GM21360 (cell line): Measurements from ENCODE around the gene HNRNPA2B1.
"Not testable (repeated sequence)": the region's sequence is repeated elsewhere in the genome, so short reads cannot be mapped to it uniquely, and the experiment has no call there.

Experiments
- ATAC-seq: cut with Tn5 transposase; IDR thresholded peaks from one replicate; pipeline ENCODE4 v1.9.1; 2021; ENCODE audit warnings: mild to moderate bottlenecking, moderate library complexity; ENCODE audit not compliant: unreplicated experiment

Gene HNRNPA2B1

GRCh38 chr7:26198133-26198780, 2.3 kb downstream of the HNRNPA2B1 start:
- ATAC-seq = no peak

- ATAC-seq = no peak
Observed at GRCh38 chr7:26197153-26198115, 3.1 kb downstream of the HNRNPA2B1 start.

GRCh38 chr7:26195867-26196657, 4.5 kb downstream of the HNRNPA2B1 start:
- no peak for ATAC-seq

- no peak for ATAC-seq
Observed at GRCh38 chr7:26195182-26195581, 5.4 kb downstream of the HNRNPA2B1 start.

GRCh38 chr7:26194764-26195163, 5.8 kb downstream of the HNRNPA2B1 start:
- not testable (repeated sequence) for ATAC-seq

- no peak for ATAC-seq
Observed at GRCh38 chr7:26193432-26194207, 6.9 kb downstream of the HNRNPA2B1 start.

GRCh38 chr7:26192485-26193087, 8.0 kb downstream of the HNRNPA2B1 start:
- no peak for ATAC-seq

- no peak for ATAC-seq
Observed at GRCh38 chr7:26191974-26192479, 8.5 kb downstream of the HNRNPA2B1 start.

GRCh38 chr7:26191233-26191973, 9.1 kb downstream of the HNRNPA2B1 start:
- no peak for ATAC-seq

GRCh38 chr7:26190417-26190869, 10.1 kb downstream of the HNRNPA2B1 start:
- no peak for ATAC-seq

- no peak for ATAC-seq
Observed at GRCh38 chr7:26189697-26190096, 10.8 kb downstream of the HNRNPA2B1 start.

GRCh38 chr7:26188957-26189541, 11.5 kb downstream of the HNRNPA2B1 start:
- no peak for ATAC-seq

- no peak for ATAC-seq
Observed at GRCh38 chr7:26188206-26188956, 12.2 kb downstream of the HNRNPA2B1 start.

GRCh38 chr7:26187380-26188205, 13.0 kb downstream of the HNRNPA2B1 start:
- ATAC-seq = no peak

GRCh38 chr7:26186364-26187311, 13.9 kb downstream of the HNRNPA2B1 start:
- no peak for ATAC-seq

GRCh38 chr7:26185844-26186180, 14.7 kb downstream of the HNRNPA2B1 start:
- no peak for ATAC-seq
